HG02970 (cell line): ENCODE measurements around the gene ACTR1A.
"Not testable (repeated sequence)": the region's sequence is repeated elsewhere in the genome, so short reads cannot be mapped to it uniquely, and the experiment has no call there.

ENCODE experiments used
- ATAC-seq: cut with Tn5 transposase; IDR thresholded peaks from one replicate; pipeline ENCODE4 v1.9.1; 2021; ENCODE audit warnings: mild to moderate bottlenecking, moderate library complexity, moderate number of reproducible peaks; ENCODE audit not compliant: unreplicated experiment, low FRiP score

ACTR1A gene

GRCh38 chr10:102502337-102503151 lies at the start of gene ACTR1A:
Gene ACTR1A, minus strand, starts transcription at chr10:102502712. Its CDS starts 65 bp downstream, at chr10:102502647.
- peak; percentile 49 for ATAC-seq

DNA sequence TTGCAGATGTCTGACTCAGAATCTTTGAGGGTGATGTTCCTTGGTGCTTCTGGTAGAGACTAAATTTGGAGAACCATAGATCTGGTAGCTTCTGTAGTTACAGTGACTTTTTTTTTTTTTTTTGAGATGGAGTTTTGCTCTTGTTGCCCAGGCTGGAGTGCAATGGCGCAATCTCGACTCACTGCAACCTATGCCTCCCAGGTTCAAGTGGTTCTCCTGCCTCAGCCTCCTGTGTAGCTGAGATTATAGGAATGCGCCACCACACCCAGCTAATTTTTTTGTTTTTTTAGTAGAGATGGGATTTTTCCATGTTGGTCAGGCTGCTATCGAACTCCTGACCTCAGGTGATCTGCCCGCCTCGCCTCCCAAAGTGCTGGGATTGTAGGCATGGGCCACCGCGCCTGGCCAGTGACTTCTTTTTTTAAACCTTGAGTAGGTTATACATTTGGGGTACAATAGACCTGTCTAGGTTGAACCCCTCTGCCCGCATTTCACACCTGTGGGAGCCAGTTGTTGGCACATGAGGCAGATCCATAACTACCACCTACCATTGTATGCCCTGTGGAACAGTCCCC lies 48.2 kb upstream of the ACTR1A start:
- no peak for ATAC-seq

DNA sequence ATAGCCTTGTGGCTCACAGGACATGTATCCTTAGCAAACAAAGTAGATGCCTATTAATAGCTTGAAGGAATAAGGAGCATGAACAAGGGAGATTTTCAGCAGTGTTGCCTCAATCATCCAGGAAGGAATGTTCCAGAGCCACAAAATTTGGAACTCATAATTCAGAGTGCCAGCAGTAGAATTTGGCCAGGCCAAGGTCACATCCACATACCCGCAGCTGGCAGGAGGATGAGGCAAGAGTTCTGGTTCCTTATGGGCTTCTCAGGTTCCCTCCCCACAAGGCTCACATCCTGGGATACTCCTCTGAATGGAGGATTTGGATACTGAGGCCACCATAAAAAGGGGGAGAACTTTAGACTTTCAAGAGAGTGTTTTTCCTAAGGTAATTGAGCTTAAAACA lies 47.0 kb upstream of the ACTR1A start:
- no peak for ATAC-seq

DNA sequence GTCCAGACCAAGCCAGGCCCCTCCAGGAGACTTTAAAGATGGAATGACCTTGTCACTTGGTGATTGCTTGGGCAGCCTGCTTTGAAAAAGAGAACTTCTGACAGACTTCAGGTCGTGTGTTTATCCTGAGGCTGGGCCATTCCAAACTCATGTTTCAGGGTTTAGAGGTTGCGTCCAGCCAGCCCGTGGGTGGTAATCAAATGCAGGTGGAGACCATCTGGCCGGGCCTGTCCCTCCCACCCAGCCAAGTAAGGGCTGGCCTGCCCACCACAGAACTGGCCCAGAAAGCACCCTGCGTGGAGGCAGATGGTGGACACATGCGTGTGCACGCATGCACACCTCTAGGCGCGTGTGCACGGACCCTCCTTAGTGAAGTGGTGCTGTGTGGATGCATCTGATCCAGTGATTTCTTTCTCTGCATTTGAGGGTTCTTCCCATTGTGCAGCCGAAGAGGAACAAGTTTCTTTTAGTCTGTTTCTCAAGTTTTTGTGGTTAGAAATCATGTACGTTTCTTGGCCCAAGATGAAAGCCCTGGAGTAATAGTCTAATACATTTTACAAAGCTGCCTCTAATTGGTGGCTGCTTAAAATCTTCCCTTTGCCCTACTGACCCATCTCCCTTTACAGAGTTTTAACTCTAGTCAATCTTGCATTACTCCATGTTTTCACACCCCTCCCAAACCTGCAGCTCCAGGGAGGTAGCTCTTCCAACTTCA lies 44.3 kb upstream of the ACTR1A start:
- ATAC-seq, result no peak

DNA sequence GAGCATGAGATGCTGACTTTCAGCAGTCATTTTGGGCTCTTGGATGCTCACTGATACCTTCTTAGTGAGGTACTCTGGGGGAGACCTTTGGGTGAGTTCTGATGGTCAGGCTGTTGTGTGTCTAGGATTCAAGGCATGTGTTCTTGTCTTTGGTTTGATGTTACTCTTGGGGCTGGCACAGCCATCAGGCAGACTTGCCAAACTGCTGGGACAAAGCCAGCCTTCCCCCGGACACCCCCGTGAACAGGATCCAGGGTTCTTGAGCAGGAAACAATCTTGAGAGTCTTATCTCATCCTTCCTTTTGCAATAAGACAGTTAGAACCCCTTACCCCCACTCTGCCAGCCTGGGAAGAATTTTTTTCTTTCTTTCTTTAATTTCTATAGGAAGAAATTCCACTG lies 43.5 kb upstream of the ACTR1A start:
- no peak for ATAC-seq

- ATAC-seq, result no peak
Observed at GRCh38 chr10:102545265-102545871, 42.9 kb upstream of the ACTR1A start.

- no peak for ATAC-seq
Observed at GRCh38 chr10:102542800-102543418, 40.4 kb upstream of the ACTR1A start.

DNA sequence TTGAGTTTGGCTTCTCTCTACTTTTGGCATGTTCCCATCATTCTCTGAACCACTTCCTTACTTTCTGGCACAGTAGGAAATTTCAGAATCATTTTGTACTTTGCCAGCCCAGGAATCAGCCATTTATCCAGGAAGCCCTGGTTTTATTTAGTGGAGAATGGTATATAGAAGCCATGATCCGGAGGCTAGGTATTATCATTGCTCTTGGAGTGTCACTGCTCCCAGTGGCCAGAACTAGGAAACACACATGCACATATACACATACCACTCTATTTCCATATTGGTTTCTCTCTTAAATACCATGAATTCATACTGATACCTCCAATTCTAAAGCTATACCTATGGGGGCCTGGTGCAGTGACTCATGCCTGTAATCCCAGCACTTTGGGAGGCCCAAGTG lies 37.5 kb upstream of the ACTR1A start:
- no peak for ATAC-seq

DNA sequence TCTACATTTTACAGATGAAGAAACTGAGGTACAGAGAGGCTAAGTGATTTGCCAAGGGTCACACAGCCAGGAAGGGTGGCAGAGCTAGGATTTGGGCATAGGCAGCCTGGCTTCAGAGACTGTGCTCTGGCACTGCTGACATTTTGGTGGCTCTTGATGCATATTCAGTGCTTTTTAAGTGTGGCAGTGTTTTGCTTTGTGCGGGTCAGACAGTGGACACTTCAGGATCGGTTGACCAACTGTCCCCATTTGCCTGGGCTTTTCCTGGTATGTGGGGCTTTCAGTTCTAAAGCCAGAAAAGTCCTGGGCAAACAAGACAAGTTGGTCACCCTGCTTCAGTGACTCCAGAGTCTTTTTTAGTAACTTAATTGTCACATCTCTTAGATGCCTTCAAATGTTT lies 36.3 kb upstream of the ACTR1A start:
- ATAC-seq, result no peak

- ATAC-seq, result no peak
Observed at GRCh38 chr10:102537948-102538347, 35.4 kb upstream of the ACTR1A start.

DNA sequence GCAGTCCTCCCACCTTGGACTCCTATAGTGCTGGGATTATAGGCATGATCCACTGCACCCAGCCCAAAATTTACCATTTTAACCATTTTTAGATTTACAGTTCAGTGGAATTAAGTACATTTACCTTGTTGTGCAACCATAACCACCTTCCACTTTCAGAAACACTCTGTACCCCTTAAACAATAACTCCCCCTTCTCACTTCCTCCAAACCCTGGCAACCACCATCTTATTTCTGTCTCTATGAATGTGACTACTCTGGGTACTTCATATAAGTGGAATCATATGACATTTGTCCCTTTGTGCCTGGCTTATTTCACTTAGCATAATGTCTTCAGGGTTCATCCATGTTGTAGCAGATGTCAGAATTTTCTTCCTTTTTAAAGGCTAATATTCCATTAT lies 34.9 kb upstream of the ACTR1A start:
- ATAC-seq, result no peak

GRCh38 chr10:102535481-102536147 lies 33.1 kb upstream of the ACTR1A start:
- no peak for ATAC-seq

DNA sequence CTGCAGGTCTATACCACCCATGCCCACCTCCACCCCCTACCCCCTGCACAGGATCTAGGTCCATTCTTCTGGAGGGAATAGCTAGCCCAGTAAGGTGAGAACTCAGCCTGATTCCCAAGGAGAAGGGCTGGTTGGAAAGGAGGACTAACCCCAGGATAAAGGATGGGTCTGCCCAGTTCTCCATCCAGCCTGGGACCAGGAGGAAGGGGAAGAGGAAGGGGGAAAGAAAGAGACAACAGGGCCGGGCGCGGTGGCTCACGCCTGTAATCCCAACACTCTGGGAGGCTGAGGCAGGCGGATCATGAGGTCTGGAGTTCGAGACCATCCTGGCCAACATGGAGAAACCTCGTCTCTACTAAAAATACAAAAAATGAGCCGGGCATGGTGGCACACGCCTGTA lies 32.5 kb upstream of the ACTR1A start:
- ATAC-seq, result not testable (repeated sequence)

DNA sequence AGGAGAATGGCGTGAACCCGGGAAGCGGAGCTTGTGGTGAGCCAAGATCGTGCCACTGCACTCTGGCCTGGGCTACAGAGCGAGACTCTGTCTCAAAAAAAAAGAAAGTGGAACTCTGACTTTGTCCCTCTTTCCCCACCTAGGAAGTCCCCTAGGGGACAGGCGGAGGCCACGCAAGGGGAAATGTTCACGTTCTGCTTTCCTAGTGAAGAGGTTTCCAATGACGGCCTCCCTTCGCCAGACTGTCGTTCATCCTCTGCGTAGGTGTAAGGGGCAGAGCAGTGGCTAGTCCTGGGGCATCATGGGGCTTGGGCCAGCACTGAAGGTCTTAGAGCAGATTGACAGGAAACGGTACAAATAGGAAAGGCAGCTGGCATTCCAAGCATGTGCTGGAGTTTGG lies 31.8 kb upstream of the ACTR1A start:
- ATAC-seq, result no peak

GRCh38 chr10:102527546-102527945 lies 25.0 kb upstream of the ACTR1A start:
- no peak for ATAC-seq

DNA sequence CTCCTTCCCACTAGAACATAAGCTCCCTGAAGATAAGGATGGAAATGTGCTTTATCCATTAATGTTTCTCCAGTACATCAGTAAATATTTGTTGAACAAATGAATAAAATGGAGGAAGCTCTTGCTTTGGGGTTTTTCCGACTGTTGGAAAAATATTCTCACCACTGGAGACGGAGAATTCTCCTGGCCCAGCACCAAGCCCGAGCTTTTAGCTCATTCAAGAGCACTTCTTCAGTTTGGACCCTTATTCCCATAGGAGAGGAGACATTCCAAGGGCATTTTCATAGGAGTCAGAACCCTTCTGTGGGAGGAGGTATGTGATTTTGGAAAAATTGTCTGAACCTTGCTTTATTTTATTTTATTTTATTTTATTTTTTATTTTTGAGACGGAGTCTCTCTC lies 22.2 kb upstream of the ACTR1A start:
- no peak for ATAC-seq

GRCh38 chr10:102523250-102524029 lies 20.9 kb upstream of the ACTR1A start:
- ATAC-seq, result no peak

DNA sequence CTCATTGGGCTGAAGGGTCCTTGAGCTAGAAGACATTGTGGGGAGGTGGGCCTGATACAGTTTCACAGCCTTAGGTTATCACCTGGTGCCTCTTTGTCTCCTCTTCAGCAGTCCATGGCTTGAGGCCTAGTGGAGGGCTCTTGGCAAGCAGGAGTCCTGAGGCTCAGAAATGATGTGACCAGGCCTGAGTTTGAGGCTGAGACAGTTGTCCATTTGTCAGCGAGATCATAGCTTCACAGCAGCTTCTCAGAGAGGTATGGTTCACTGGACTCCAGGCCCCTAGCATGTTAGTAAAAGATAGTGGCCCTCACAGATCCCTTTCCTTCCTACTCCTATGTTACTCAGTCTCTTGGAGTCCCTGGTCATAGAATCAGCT lies 20.4 kb upstream of the ACTR1A start:
- no peak for ATAC-seq

DNA sequence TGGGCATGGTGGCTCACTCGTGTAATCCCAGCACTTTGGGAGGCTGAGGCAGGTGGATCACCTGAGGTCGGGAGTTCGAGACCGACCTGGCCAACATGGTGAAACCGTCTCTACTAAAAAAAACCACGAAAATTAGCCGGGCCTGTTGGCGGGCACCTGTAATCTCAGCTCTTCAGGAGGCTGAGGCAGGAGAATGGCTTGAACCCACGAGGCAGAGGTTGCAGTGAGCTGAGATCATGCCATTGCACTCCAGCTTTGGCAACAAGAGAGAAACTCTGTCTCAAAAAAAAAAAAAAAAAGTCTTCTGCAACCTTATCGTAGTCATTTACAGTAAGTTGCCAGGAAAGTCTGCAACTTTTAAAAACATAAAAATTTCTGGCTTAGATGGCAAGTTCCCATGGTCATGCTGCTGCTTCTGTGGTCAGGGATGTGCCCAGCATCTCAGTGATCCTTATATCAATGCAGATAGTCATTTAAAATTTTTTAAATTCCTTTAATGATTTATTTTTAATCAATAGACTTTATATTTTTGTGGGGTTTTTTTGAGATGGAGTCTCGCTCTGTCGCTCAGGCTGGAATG lies 16.8 kb upstream of the ACTR1A start:
- no peak for ATAC-seq
